Neural progenitor cell (in vitro differentiated cells): ENCODE data around the gene EPN2. TPM values are rescaled to one million over a fixed set of nuclear protein-coding genes. Genes with fewer than 3 reads are reported as not detected.

Source experiments
- DNase-seq: peaks from one replicate; pipeline ENCODE4 v3.0.0-alpha.2; 2016; ENCODE audit warnings: low spot score
- H2AFZ ChIP-seq: fragments of 200-600 bp; sonication (generic); replicated peaks from 2 replicates; pipeline ENCODE4 v1.6.1; 2016; ENCODE audit warnings: antibody characterized with exemption
- H3F3A ChIP-seq: fragments of 200-600 bp; sonication (generic); 2 replicates; pipeline ENCODE4 v1.6.1; 2016; ENCODE audit warnings: antibody characterized with exemption, low read depth
- H3K27ac ChIP-seq: fragments of 200-600 bp; sonication (generic); 2 replicates; pipeline ENCODE4 v1.5.1; 2016; ENCODE audit warnings: mild to moderate bottlenecking
- H3K27me3 ChIP-seq: fragments of 200-600 bp; sonication (generic); 2 replicates; pipeline ENCODE4 v1.6.1; 2016; ENCODE audit warnings: mild to moderate bottlenecking, moderate library complexity
- H3K36me3 ChIP-seq: fragments of 200-600 bp; sonication (generic); 2 replicates; pipeline ENCODE4 v1.5.1; 2016
- H3K4me1 ChIP-seq: fragments of 200-600 bp; sonication (generic); 2 replicates; pipeline ENCODE4 v1.6.1; 2016; ENCODE audit warnings: mixed run types
- H3K4me2 ChIP-seq: fragments of 200-600 bp; sonication (generic); 2 replicates; pipeline ENCODE4 v1.6.1; 2016
- H3K4me3 ChIP-seq: fragments of 200-600 bp; sonication (generic); 2 replicates; pipeline ENCODE4 v1.5.1; 2016
- H3K79me2 ChIP-seq: fragments of 200-600 bp; sonication (generic); 2 replicates; pipeline ENCODE4 v1.6.1; 2016; ENCODE audit warnings: low read depth
- H3K9ac ChIP-seq: fragments of 200-600 bp; sonication (generic); 2 replicates; pipeline ENCODE4 v1.6.1; 2016
- H3K9me3 ChIP-seq: fragments of 200-600 bp; sonication (generic); 2 replicates; pipeline ENCODE4 v1.5.1; 2016; ENCODE audit warnings: low read depth
- H4K20me1 ChIP-seq: fragments of 200-600 bp; sonication (generic); 2 replicates; pipeline ENCODE4 v1.6.1; 2016; ENCODE audit warnings: low read depth
- H3K27ac Mint-ChIP-seq: 3 replicates; pipeline ENCODE4 v1.8.0; 2021; ENCODE audit warnings: mixed read lengths
- H3K27me3 Mint-ChIP-seq: 2 replicates; pipeline ENCODE4 v1.8.0; 2022; ENCODE audit warnings: low read depth, mild to moderate bottlenecking, inconsistent platforms, moderate library complexity, mixed read lengths; ENCODE audit not compliant: insufficient read depth
- H3K36me3 Mint-ChIP-seq: 3 replicates; pipeline ENCODE4 v1.8.0; 2021; ENCODE audit warnings: mixed read lengths
- H3K4me1 Mint-ChIP-seq: 3 replicates; pipeline ENCODE4 v1.8.0; 2021; ENCODE audit warnings: mixed read lengths
- H3K4me3 Mint-ChIP-seq: 3 replicates; pipeline ENCODE4 v1.8.0; 2021; ENCODE audit warnings: mild to moderate bottlenecking, moderate library complexity, mixed read lengths
- H3K9me3 Mint-ChIP-seq: 3 replicates; pipeline ENCODE4 v1.8.0; 2020; ENCODE audit warnings: mixed read lengths
- EZH2 ChIP-seq: fragments of 200-600 bp; sonication (generic); IDR thresholded peaks from 2 replicates; pipeline ENCODE4 v1.6.1; 2017; ENCODE audit warnings: antibody characterized with exemption, mild to moderate bottlenecking, moderate library complexity
- EZH2phosphoT487 ChIP-seq: fragments of 200-600 bp; sonication (generic); IDR thresholded peaks from 2 replicates; pipeline ENCODE4 v1.6.1; 2017; ENCODE audit warnings: antibody characterized with exemption
- total RNA-seq: library from RNA; depleted of rRNA; stranded (reverse); fragments of >200 nt; gene quantifications from 2 replicates; pipeline ENCODE4 v1.2.3, GENCODE V29; 2015; ENCODE audit warnings: low replicate concordance
- TF ChIP-seq, protein P1 (sequence below): fragments of 200-600 bp; sonication (generic); IDR thresholded peaks from 2 replicates; pipeline ENCODE4 v1.5.1; 2017; ENCODE audit warnings: antibody characterized with exemption, mild to moderate bottlenecking

The EPN2 gene
- total RNA-seq, 1 donor from 2014 or later, result 30.5 TPM

DNA sequence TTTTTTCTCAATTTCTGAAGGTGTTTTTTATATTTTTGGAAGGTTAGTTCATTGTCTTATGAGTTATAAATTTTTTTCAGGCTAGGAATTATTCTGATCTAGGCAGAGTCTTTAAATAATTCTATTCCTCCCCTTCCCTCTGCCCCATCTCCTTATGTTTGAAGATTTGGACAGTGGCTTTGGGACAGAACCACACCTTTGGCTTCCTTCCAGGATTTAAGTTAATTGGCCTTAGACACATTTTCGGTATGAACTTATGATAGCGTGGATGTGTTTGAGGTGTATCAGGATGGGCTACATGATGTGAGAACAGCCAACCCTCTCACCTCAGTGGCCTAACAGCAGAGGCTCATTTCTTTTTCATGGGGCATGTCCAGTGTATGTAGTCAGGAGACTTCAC is 24.3 kb downstream of the EPN2 start:
- H3K36me3 Mint-ChIP-seq, result peaks cover 2% of the 10 kb centered on the region
- Histone ChIP-seq H3K36me3 (no peaks in the 10 kb centered on the region), H3K9me3 (no peaks in the 10 kb centered on the region), H4K20me1 (peaks cover 98% of the 10 kb centered on the region), H3K79me2 (peaks cover 94% of the 10 kb centered on the region), H2AFZ (no peak overlapping the region), H3F3A (no peaks in the 10 kb centered on the region), H3K4me2 (no peak overlapping the region), H3K27ac (no peak overlapping the region), H3K27me3 (no peaks in the 10 kb centered on the region), H3K4me3 (no peak overlapping the region), H3K9ac (no peak overlapping the region), H3K4me1 (no peaks in the 10 kb centered on the region)
- H3K9me3 Mint-ChIP-seq, result no peaks in the 10 kb centered on the region
- DNase-seq, result no peak
- TF ChIP-seq EZH2phosphoT487 (no peak), EZH2 (no peak)
- TF ChIP-seq, protein P1, sequence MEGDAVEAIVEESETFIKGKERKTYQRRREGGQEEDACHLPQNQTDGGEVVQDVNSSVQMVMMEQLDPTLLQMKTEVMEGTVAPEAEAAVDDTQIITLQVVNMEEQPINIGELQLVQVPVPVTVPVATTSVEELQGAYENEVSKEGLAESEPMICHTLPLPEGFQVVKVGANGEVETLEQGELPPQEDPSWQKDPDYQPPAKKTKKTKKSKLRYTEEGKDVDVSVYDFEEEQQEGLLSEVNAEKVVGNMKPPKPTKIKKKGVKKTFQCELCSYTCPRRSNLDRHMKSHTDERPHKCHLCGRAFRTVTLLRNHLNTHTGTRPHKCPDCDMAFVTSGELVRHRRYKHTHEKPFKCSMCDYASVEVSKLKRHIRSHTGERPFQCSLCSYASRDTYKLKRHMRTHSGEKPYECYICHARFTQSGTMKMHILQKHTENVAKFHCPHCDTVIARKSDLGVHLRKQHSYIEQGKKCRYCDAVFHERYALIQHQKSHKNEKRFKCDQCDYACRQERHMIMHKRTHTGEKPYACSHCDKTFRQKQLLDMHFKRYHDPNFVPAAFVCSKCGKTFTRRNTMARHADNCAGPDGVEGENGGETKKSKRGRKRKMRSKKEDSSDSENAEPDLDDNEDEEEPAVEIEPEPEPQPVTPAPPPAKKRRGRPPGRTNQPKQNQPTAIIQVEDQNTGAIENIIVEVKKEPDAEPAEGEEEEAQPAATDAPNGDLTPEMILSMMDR, result no peak
- H3K27me3 Mint-ChIP-seq, result peaks cover under 1% of the 10 kb centered on the region
- no peak overlapping the region for H3K4me3 Mint-ChIP-seq
- H3K4me1 Mint-ChIP-seq, result peaks cover 59% of the 10 kb centered on the region
- H3K27ac Mint-ChIP-seq, result no peak overlapping the region

DNA sequence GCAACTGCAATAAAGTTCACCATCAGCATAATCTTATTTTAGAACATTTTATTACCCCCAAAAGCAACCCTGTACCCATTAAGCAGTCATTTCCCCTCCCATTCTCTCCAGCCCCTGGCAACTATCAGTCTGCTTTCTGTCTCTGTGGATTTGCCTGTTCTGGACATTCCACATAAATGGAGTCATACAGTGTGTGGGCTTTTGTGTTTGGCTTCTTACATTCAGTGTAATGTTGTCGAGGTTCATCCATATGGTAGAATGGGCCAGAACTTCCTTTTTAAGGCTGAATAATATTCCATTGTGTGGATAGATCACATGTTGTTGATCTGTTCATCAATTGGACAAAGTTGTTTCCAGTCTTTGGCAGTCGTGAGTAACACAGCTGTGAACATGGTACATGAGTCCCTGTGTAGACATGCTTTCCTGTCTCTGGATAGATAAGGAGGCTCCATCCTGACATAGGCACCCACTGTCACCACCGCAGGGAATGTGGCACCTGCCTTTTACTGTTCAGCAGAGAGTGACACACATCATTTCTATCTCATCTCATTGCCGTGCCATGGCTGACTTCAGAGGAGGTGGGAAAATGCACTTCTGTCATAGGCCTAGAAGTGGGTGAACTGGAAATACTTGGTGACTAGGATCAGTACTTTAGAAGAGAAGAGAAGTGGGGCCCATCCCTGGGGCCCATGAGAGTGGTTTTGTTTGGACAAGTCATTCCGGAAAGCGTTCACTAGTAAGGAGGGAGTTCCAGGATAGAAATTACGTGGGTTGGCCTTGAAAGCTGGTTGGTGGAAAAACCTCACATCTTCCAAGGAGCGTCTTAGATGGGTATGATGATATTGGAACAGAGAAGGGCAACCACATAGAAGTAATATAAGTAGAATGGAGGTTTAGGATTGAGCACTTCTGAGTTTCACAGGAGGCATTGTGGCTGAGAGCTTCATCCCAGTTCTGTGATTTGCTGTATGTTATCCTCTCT is 25.8 kb downstream of the EPN2 start:
- H2AFZ ChIP-seq, result no peak overlapping the region
- H3K9me3 ChIP-seq, result no peaks in the 10 kb centered on the region
- no peaks in the 10 kb centered on the region for H3K9me3 Mint-ChIP-seq
- no peak overlapping the region for H3K27ac ChIP-seq
- H3K4me2 ChIP-seq, result no peak overlapping the region
- H3K4me1 Mint-ChIP-seq, result peaks cover 49% of the 10 kb centered on the region
- H3K36me3 Mint-ChIP-seq, result peaks cover 2% of the 10 kb centered on the region
- peaks cover 2% of the 10 kb centered on the region for H3K27me3 Mint-ChIP-seq
- H3K79me2 ChIP-seq, result peaks cover 83% of the 10 kb centered on the region
- no peak for DNase-seq
- H3K27me3 ChIP-seq, result no peaks in the 10 kb centered on the region
- H3K36me3 ChIP-seq, result no peaks in the 10 kb centered on the region
- TF ChIP-seq EZH2phosphoT487 (no peak), EZH2 (no peak)
- TF ChIP-seq, protein P1, result no peak
- H3K9ac ChIP-seq, result no peak overlapping the region
- no peaks in the 10 kb centered on the region for H3F3A ChIP-seq
- H3K4me3 Mint-ChIP-seq, result no peak overlapping the region
- no peak overlapping the region for H3K4me3 ChIP-seq
- peaks cover 97% of the 10 kb centered on the region for H4K20me1 ChIP-seq
- H3K4me1 ChIP-seq, result no peaks in the 10 kb centered on the region
- no peak overlapping the region for H3K27ac Mint-ChIP-seq

DNA sequence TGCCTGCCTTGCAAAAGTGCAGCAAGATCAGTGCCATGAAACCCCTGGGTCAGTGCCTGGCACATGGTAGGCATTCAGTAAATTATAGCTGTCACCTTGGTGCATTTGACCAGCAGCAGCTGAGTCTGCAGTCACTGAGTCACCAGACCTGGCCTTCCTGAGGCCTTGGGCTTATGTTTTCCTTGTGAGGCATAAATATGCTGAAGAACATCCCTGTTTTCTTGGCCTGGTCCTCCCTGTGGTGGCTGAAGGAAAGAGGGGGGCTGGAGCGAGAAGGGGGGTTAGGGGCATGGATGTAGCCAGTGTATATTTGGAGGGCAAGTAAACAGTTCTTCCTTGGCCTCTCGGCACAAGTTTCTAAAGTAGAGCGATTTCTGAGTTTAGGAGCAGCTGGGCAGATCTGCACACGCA is 26.5 kb downstream of the EPN2 start:
- Histone ChIP-seq H3K36me3 (no peaks in the 10 kb centered on the region), H3K9me3 (no peaks in the 10 kb centered on the region), H3K4me2 (no peak overlapping the region), H4K20me1 (peaks cover 97% of the 10 kb centered on the region), H3K4me3 (no peak overlapping the region), H2AFZ (no peak overlapping the region), H3F3A (no peaks in the 10 kb centered on the region), H3K27me3 (no peaks in the 10 kb centered on the region), H3K9ac (no peak overlapping the region), H3K27ac (no peak overlapping the region), H3K79me2 (peaks cover 77% of the 10 kb centered on the region), H3K4me1 (no peaks in the 10 kb centered on the region)
- no peak overlapping the region for H3K27ac Mint-ChIP-seq
- H3K4me1 Mint-ChIP-seq, result peaks cover 44% of the 10 kb centered on the region
- peaks cover 2% of the 10 kb centered on the region for H3K36me3 Mint-ChIP-seq
- DNase-seq, result no peak
- no peaks in the 10 kb centered on the region for H3K9me3 Mint-ChIP-seq
- H3K4me3 Mint-ChIP-seq, result no peak overlapping the region
- TF ChIP-seq EZH2 (no peak), EZH2phosphoT487 (no peak)
- peaks cover 2% of the 10 kb centered on the region for H3K27me3 Mint-ChIP-seq

DNA sequence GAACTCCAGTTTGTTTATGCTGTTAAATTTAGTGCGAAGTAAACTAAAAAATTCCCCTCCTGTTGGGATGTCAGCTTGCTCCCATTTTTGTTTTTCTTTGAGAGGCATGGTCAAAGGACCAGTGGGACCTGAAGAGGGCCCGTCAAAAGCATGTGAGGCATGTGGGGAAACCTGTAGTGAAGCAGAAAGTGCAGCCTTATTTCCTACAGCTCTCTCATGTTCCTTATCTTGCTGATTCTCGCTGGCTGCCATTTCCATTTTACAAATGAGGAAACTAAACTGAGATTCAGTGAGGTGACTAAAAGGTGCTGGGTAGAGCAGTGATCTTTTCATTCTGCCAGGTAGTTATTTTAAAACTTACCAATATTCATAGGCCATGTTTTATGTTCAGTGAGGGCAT is 27.1 kb downstream of the EPN2 start:
- Histone ChIP-seq H3K79me2 (peaks cover 77% of the 10 kb centered on the region), H3K4me2 (no peak overlapping the region), H3K9me3 (no peaks in the 10 kb centered on the region), H3F3A (no peaks in the 10 kb centered on the region), H2AFZ (no peak overlapping the region), H3K9ac (no peak overlapping the region), H3K27me3 (no peaks in the 10 kb centered on the region), H4K20me1 (peaks cover 97% of the 10 kb centered on the region), H3K4me1 (peaks cover 4% of the 10 kb centered on the region), H3K36me3 (no peaks in the 10 kb centered on the region), H3K27ac (no peak overlapping the region), H3K4me3 (no peak overlapping the region)
- DNase-seq, result no peak
- no peak overlapping the region for H3K4me3 Mint-ChIP-seq
- H3K36me3 Mint-ChIP-seq, result peaks cover 2% of the 10 kb centered on the region
- no peaks in the 10 kb centered on the region for H3K9me3 Mint-ChIP-seq
- peaks cover 46% of the 10 kb centered on the region for H3K4me1 Mint-ChIP-seq
- TF ChIP-seq, protein P1, result no peak
- TF ChIP-seq EZH2phosphoT487 (no peak), EZH2 (no peak)
- H3K27me3 Mint-ChIP-seq, result peaks cover 2% of the 10 kb centered on the region
- H3K27ac Mint-ChIP-seq, result no peak overlapping the region
